ENCODE measurements around the gene NOP9.

NOP9 gene

DNA sequence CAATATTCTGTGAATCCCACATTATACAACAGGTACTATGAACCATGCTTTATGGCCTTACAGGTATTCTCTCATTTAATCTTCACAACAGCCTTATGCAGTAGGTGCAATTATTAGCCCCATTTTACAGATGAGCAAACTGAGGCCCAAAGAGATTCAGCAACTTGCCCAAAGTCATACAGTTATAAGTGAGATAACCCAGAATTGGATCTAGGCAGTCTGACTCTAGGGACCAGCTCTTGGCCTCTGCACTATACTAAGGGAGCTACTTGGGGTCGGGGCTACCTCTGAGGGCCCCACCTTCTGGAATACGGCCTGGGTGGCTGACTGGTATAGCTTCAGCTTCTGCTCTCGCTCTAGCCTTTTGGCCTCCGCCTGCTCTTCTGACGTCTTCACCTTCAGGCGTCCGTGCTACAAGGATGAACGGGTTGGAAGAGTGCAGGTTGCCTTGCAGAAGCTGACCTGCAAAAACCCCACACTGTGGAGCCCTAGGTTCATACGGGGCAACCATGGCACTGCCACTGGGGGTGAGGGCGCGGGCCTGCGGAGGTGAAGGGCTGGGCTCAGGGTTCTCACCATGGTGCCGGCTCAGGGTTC, 29.0 kb upstream of the NOP9 start:
- TF ChIP-seq, protein P1, sequence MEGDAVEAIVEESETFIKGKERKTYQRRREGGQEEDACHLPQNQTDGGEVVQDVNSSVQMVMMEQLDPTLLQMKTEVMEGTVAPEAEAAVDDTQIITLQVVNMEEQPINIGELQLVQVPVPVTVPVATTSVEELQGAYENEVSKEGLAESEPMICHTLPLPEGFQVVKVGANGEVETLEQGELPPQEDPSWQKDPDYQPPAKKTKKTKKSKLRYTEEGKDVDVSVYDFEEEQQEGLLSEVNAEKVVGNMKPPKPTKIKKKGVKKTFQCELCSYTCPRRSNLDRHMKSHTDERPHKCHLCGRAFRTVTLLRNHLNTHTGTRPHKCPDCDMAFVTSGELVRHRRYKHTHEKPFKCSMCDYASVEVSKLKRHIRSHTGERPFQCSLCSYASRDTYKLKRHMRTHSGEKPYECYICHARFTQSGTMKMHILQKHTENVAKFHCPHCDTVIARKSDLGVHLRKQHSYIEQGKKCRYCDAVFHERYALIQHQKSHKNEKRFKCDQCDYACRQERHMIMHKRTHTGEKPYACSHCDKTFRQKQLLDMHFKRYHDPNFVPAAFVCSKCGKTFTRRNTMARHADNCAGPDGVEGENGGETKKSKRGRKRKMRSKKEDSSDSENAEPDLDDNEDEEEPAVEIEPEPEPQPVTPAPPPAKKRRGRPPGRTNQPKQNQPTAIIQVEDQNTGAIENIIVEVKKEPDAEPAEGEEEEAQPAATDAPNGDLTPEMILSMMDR (IDR thresholded peaks at IDR 0.05; ENCODE audit: borderline replicate concordance, insufficient read depth, low read depth, low read length): no peak
- H3K4me3 ChIP-seq (ENCODE audit: low read depth, low read length): peak overlapping the region; percentile 67

- TF ChIP-seq, protein P1 (IDR thresholded peaks at IDR 0.05; ENCODE audit: borderline replicate concordance, insufficient read depth, low read depth, low read length): peak; percentile 91
Measured at GRCh38 chr14:24271134-24271833, 28.4 kb upstream of the NOP9 start, which contains the start of gene RABGGTA. TSS of gene RABGGTA (minus strand) at chr14:24271597. CDS start at chr14:24271115, 482 bp downstream.

DNA sequence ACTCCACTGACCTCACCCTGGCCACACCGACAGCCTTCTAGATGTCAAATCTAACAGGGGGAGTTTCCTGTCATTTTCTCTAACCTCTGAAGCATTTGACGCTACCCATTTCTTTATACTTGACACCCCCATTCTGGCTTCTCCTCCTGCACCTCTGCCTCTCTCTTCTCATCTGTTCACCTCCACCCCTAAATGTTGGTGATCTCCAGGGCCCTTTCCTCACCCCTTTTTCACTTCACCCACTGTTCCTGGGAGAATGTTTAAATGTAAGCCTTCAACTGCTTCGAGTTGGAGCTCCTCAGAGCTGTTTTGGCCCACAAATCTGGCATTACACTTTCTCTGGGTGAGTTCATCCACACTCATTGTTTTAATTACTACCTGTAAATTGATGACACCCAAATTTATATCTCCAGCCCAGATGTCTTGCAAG, 27.8 kb upstream of the NOP9 start:
- peak overlapping the region; percentile 67 for H3K4me3 ChIP-seq (ENCODE audit: low read depth, low read length)
- TF ChIP-seq, protein P1 (IDR thresholded peaks at IDR 0.05; ENCODE audit: borderline replicate concordance, insufficient read depth, low read depth, low read length): no peak

More at GRCh38 chr14:24271134-24271833, 28.4 kb upstream of the NOP9 start, which contains the start of gene RABGGTA:
- H3K4me3 ChIP-seq (ENCODE audit: low read depth, low read length): peak within 1 kb of the TSS; percentile 67

- TF ChIP-seq, protein P1 (IDR thresholded peaks at IDR 0.05; ENCODE audit: borderline replicate concordance, insufficient read depth, low read depth, low read length): no peak
- H3K4me3 ChIP-seq (ENCODE audit: low read depth, low read length): no peak overlapping the region
Measured at GRCh38 chr14:24272467-24272866, 27.2 kb upstream of the NOP9 start.

- TF ChIP-seq, protein P1 (IDR thresholded peaks at IDR 0.05; ENCODE audit: borderline replicate concordance, insufficient read depth, low read depth, low read length): no peak
- no peak overlapping the region for H3K4me3 ChIP-seq (ENCODE audit: low read depth, low read length)
Measured at GRCh38 chr14:24273422-24273998, 26.1 kb upstream of the NOP9 start.

GRCh38 chr14:24274101-24274543, 25.5 kb upstream of the NOP9 start:
- H3K4me3 ChIP-seq (ENCODE audit: low read depth, low read length): no peak overlapping the region
- TF ChIP-seq, protein P1 (IDR thresholded peaks at IDR 0.05; ENCODE audit: borderline replicate concordance, insufficient read depth, low read depth, low read length): no peak
